HL-60 (cell line): ENCODE measurements around the gene CLEC4D.
"Not testable (repeated sequence)": the region's sequence is repeated elsewhere in the genome, so short reads cannot be mapped to it uniquely, and the experiment has no call there.

Experiments used
- DNase-seq, 2 experiments: peaks; one replicate each; pipeline ENCODE4 v3.0.0-alpha.2; 2010 to 2020; ENCODE audit warnings: low read depth in 1 of 2, low spot score in 1 of 2
- H3K27ac ChIP-seq: fragments of 250-450 bp; sonication (Bioruptor Pico); replicated peaks from 2 replicates; pipeline ENCODE4 v1.5.1; 2020; ENCODE audit warnings: mild to moderate bottlenecking, moderate library complexity
- H3K27me3 ChIP-seq: fragments of 250-450 bp; sonication (Bioruptor Pico); 2 replicates; pipeline ENCODE4 v1.5.1; 2021; ENCODE audit warnings: mild to moderate bottlenecking, moderate library complexity; ENCODE audit not compliant: insufficient read depth, poor library complexity, severe bottlenecking
- H3K4me3 ChIP-seq: replicated peaks from 2 replicates; pipeline ENCODE4 v1.5.1; 2011; ENCODE audit warnings: mild to moderate bottlenecking, control low read depth, low read length; ENCODE audit not compliant: insufficient read depth
- GABPA ChIP-seq: IDR thresholded peaks from 2 replicates; pipeline ENCODE4 v1.6.1; 2012; ENCODE audit warnings: low read depth
- POLR2AphosphoS5 ChIP-seq: IDR thresholded peaks from 2 replicates; pipeline ENCODE4 v1.6.1; 2012; ENCODE audit warnings: low read depth
- SPI1 ChIP-seq: IDR thresholded peaks from 2 replicates; pipeline ENCODE4 v1.6.1; 2012; ENCODE audit warnings: low read depth, mild to moderate bottlenecking, borderline replicate concordance
- TF ChIP-seq, protein P1 (sequence below): IDR thresholded peaks from 2 replicates; pipeline ENCODE4 v1.6.1; 2012; ENCODE audit warnings: low read depth; ENCODE audit not compliant: insufficient replicate concordance
- TF ChIP-seq, protein P2 (sequence below): IDR thresholded peaks from one replicate; pipeline ENCODE4 v1.5.1; 2011; ENCODE audit warnings: low read length, control low read depth, inconsistent platforms; ENCODE audit not compliant: insufficient read depth

The CLEC4D gene

DNA sequence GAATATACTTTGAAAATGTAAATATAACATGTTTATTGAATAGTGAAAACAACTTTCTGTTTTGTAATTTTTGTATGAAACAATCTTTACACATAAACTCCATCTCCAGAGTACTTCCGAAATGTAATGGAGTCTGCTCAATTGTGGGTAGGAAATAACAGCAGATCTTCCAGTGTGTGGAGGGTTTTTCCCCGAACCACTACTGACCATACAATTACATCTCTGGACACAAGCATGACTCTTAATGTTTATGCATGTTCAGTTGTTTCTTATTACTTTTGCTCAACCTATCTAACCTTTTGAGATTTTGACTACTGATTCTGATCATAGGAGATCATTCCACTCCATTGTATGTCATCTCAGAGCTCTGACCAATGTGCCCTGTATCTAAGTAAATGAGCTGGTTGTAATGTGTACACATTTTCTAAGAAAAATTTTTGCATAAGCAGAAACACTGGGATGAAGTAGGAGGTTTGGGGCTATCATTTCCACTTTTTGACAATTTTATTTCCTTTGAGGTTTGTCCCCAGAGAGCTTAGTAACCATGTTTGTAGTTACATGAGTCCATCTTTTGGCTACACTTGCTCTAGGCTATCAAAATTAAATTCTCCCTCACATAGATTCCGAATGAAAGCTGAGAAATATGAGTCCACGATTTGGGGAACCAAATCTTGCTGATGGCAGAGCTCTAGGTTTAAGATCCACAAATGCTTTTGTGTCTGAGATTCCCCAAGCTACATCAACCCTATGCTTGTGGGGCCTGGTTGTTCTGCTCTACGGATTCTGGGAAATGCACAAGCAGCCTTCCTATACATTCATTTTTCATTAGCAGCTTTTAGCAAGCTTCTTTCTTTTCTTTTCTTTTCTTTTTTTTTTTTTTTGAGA lies 21.4 kb upstream of the CLEC4D start:
- DNase-seq = no peak
- H3K27me3 ChIP-seq = peaks cover 6% of the 10 kb centered on the region
- TF ChIP-seq, protein P1, sequence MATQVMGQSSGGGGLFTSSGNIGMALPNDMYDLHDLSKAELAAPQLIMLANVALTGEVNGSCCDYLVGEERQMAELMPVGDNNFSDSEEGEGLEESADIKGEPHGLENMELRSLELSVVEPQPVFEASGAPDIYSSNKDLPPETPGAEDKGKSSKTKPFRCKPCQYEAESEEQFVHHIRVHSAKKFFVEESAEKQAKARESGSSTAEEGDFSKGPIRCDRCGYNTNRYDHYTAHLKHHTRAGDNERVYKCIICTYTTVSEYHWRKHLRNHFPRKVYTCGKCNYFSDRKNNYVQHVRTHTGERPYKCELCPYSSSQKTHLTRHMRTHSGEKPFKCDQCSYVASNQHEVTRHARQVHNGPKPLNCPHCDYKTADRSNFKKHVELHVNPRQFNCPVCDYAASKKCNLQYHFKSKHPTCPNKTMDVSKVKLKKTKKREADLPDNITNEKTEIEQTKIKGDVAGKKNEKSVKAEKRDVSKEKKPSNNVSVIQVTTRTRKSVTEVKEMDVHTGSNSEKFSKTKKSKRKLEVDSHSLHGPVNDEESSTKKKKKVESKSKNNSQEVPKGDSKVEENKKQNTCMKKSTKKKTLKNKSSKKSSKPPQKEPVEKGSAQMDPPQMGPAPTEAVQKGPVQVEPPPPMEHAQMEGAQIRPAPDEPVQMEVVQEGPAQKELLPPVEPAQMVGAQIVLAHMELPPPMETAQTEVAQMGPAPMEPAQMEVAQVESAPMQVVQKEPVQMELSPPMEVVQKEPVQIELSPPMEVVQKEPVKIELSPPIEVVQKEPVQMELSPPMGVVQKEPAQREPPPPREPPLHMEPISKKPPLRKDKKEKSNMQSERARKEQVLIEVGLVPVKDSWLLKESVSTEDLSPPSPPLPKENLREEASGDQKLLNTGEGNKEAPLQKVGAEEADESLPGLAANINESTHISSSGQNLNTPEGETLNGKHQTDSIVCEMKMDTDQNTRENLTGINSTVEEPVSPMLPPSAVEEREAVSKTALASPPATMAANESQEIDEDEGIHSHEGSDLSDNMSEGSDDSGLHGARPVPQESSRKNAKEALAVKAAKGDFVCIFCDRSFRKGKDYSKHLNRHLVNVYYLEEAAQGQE = no peak
- TF ChIP-seq GABPA (no peak), SPI1 (no peak), POLR2AphosphoS5 (no peak)
- TF ChIP-seq, protein P2, sequence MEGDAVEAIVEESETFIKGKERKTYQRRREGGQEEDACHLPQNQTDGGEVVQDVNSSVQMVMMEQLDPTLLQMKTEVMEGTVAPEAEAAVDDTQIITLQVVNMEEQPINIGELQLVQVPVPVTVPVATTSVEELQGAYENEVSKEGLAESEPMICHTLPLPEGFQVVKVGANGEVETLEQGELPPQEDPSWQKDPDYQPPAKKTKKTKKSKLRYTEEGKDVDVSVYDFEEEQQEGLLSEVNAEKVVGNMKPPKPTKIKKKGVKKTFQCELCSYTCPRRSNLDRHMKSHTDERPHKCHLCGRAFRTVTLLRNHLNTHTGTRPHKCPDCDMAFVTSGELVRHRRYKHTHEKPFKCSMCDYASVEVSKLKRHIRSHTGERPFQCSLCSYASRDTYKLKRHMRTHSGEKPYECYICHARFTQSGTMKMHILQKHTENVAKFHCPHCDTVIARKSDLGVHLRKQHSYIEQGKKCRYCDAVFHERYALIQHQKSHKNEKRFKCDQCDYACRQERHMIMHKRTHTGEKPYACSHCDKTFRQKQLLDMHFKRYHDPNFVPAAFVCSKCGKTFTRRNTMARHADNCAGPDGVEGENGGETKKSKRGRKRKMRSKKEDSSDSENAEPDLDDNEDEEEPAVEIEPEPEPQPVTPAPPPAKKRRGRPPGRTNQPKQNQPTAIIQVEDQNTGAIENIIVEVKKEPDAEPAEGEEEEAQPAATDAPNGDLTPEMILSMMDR = no peak
- no peak overlapping the region for H3K4me3 ChIP-seq
- H3K27ac ChIP-seq = no peak overlapping the region

DNA sequence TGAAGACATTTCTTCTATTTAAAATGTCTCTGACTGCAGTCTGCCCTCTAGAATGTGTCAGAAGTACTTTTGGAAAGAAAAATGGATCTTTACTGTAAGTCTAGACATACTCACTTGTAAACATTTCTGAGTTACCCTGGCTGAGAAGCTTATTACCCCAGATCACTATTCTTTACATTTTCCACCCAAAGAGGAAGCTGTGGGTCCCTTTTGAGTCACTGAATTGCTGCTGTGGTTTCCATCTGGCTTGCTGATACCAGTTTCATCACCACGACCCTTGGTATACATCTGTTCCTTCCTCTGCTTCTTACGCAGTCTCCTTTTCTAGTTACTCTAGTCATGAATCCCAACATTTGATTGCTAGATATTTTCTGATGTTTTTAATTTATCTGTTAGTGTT lies 20.2 kb upstream of the CLEC4D start:
- DNase-seq = peak; percentile 86 to 92
- Histone ChIP-seq H3K27me3 (peaks cover 11% of the 10 kb centered on the region), H3K27ac (peak overlapping the region; percentile 10), H3K4me3 (no peak overlapping the region)
- peak; percentile 72; the same call in 1 of the 2 replicates for TF ChIP-seq SPI1
- TF ChIP-seq, protein P1 = no peak
- TF ChIP-seq GABPA = no peak; the same call in 1 of the 2 replicates
- peak; percentile 98 for TF ChIP-seq POLR2AphosphoS5
- TF ChIP-seq, protein P2 = no peak

DNA sequence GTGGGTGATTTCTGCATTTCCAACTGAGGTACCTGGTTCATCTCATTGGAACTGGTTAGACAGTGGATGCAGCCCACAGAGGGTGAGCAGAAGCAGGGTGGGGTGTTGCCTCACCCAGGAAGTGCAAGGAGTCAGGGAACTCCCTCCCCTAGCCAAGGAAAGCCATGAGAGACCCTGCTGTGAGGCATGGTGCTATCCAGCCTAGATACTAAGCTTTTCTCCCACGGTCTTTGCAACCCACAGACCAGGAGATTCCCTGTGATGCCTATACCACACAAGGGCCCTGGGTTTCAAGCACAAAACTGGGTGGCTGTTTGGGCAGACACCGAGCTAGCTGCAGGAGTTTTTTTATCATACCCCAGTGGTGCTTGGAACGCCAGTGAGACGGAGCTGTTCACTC lies 17.6 kb upstream of the CLEC4D start:
- H3K4me3 ChIP-seq, H3K27ac ChIP-seq, DNase-seq: not testable (repeated sequence)
- peaks cover 15% of the 10 kb centered on the region for H3K27me3 ChIP-seq

DNA sequence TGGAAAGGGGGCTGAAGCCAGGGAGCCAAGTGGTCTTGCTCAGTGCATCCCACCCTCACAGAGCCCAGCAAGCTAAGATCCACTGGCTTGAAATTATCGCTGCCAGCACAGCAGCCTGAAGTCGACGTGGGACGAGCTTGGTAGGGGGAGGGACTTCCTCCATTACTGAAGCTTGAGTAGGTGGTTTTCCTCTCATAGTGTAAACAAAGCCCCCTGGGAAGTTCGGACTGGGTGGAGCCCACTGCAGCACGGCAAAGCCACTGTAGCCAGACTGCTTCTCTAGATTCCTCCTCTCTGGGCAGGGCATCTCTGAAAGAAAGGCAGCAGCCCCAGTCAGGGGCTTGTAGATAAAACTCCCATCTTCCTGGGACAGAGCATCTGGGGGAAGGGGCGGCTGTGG lies 17.2 kb upstream of the CLEC4D start:
- DNase-seq, H3K4me3 ChIP-seq, H3K27ac ChIP-seq: not testable (repeated sequence)
- H3K27me3 ChIP-seq = peaks cover 15% of the 10 kb centered on the region

DNA sequence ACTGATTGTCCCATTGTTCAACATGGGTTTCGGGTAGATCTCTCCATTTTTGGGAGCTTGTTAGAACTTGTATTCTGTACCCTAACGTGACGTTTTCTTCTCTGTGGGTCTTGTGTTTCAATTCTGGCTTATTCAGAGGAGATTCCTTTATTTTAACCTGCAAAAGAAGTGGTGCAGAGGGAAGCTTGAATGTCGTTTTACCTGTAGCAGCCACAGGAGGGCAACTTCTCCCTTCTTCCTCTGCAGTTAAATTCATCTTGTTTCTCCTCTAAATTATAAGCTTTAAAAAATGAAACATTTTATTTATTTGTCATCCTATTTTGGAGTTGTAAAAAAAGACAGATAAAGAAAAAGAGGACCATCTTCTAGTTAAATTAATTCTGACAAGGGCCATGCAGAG lies 13.7 kb upstream of the CLEC4D start:
- Histone ChIP-seq H3K4me3 (no peak overlapping the region), H3K27me3 (peaks cover 14% of the 10 kb centered on the region), H3K27ac (no peak overlapping the region)
- TF ChIP-seq POLR2AphosphoS5 (no peak), GABPA (no peak)
- TF ChIP-seq, protein P2 = peak; percentile 7
- DNase-seq = peak in 1 of 2 experiments; percentile 2
